ENCODE data around the gene MRPL36. TPM values are rescaled to one million over a fixed set of nuclear protein-coding genes. Genes with fewer than 3 reads are reported as not detected.

The MRPL36 gene
- total RNA-seq, 1 experiment from 2014 or later, result 79.9 TPM

GRCh38 chr5:1758574-1758973 lies 41.1 kb downstream of the MRPL36 start:
- CTCF ChIA-PET, result interaction anchor here (0.6 kb wide), 1 partner anchor 179 kb away, joined by 7 read pairs; no protein-coding TSS in a partner anchor
- ATAC-seq, result no peak

GRCh38 chr5:1757511-1757910 lies 42.1 kb downstream of the MRPL36 start:
- DNase-seq (ENCODE audit: low read depth, low spot score) (no peak), ATAC-seq (no peak)
- Histone ChIP-seq H3K4me1 (ENCODE audit: control insufficient read depth, insufficient read depth, low read length) (no peaks in the 10 kb centered on the region), H3K9me3 (ENCODE audit: control insufficient read depth, insufficient read depth, low read depth, low read length) (no peaks in the 10 kb centered on the region), H3K27ac (ENCODE audit: low read length) (no peak overlapping the region), H3K27me3 (ENCODE audit: control insufficient read depth, insufficient read depth, low read length) (no peaks in the 10 kb centered on the region), H3K36me3 (ENCODE audit: control insufficient read depth, insufficient read depth, low read length) (no peaks in the 10 kb centered on the region), H3K4me3 (ENCODE audit: low read depth in 2 of 2, low read length in 2 of 2) (no peak overlapping the region)
- ChIA-PET POLR2A (no interaction called here), CTCF (no interaction called here)
- no peak for TF ChIP-seq POLR2AphosphoS5 (IDR thresholded peaks at IDR 0.05; ENCODE audit: low read depth, low read length)
- no peak for TF ChIP-seq TCF7L2 (IDR thresholded peaks at IDR 0.05; ENCODE audit: low read depth, low read length)
- no peak for TF ChIP-seq CTCF (IDR thresholded peaks at IDR 0.05)
- TF ChIP-seq REST (IDR thresholded peaks at IDR 0.05; ENCODE audit: insufficient read depth in 1 of 2, low read depth in 2 of 2, low read length in 1 of 2), result no peak
- no peak for TF ChIP-seq SIN3A (IDR thresholded peaks at IDR 0.05; ENCODE audit: borderline replicate concordance, insufficient read depth, low read depth, low read length)
- in situ Hi-C loops (cut with HindIII; ENCODE audit: low pct_unique_long_range_greater_than_20kb, low sequenced_read_pairs), result no loop called here
- intact Hi-C loops (cut with micrococcal nuclease; ENCODE audit: unreplicated experiment), result no loop called here
- BruUV-seq (replicated peaks), result no TSS peak

More at GRCh38 chr5:1758574-1758973, 41.1 kb downstream of the MRPL36 start:
- POLR2A ChIA-PET, result interaction anchor here (0.6 kb wide), 1 partner anchor 444 kb away, joined by 6 read pairs; no protein-coding TSS in a partner anchor
- in situ Hi-C loops (cut with HindIII; ENCODE audit: low pct_unique_long_range_greater_than_20kb, low sequenced_read_pairs), result no loop called here
- Histone ChIP-seq H3K36me3 (ENCODE audit: control insufficient read depth, insufficient read depth, low read length) (no peaks in the 10 kb centered on the region), H3K27me3 (ENCODE audit: control insufficient read depth, insufficient read depth, low read length) (no peaks in the 10 kb centered on the region), H3K4me1 (ENCODE audit: control insufficient read depth, insufficient read depth, low read length) (no peaks in the 10 kb centered on the region), H3K27ac (ENCODE audit: low read length) (no peak overlapping the region), H3K9me3 (ENCODE audit: control insufficient read depth, insufficient read depth, low read depth, low read length) (no peaks in the 10 kb centered on the region), H3K4me3 (ENCODE audit: low read depth in 2 of 2, low read length in 2 of 2) (no peak overlapping the region)
- no peak for DNase-seq (ENCODE audit: low read depth, low spot score)
- no TSS peak for BruUV-seq (replicated peaks)
- TF ChIP-seq SIN3A (IDR thresholded peaks at IDR 0.05; ENCODE audit: borderline replicate concordance, insufficient read depth, low read depth, low read length), result no peak
- TF ChIP-seq CTCF (IDR thresholded peaks at IDR 0.05), result no peak
- TF ChIP-seq TCF7L2 (IDR thresholded peaks at IDR 0.05; ENCODE audit: low read depth, low read length), result no peak
- intact Hi-C loops (cut with micrococcal nuclease; ENCODE audit: unreplicated experiment), result no loop called here
